H7 (cell line): ENCODE measurements around the gene B3GNT9. TPM values are rescaled to one million over a fixed set of nuclear protein-coding genes. Genes with fewer than 3 reads are reported as not detected.

Experiments used
- DNase-seq: peaks from one replicate; pipeline ENCODE4 v3.0.0; 2012
- H3K27me3 ChIP-seq: 2 replicates; pipeline ENCODE4 v1.6.0; 2011; ENCODE audit warnings: mild to moderate bottlenecking, low read length; ENCODE audit not compliant: control insufficient read depth, insufficient read depth
- H3K36me3 ChIP-seq: replicated peaks from 2 replicates; pipeline ENCODE4 v1.5.1; 2011; ENCODE audit warnings: low read length; ENCODE audit not compliant: control insufficient read depth, insufficient read depth
- H3K4me3 ChIP-seq: 2 replicates; pipeline ENCODE4 v1.5.1; 2011; ENCODE audit warnings: low read depth, mild to moderate bottlenecking, control low read depth, low read length, moderate library complexity; ENCODE audit not compliant: insufficient read depth
- total RNA-seq: library from RNA; depleted of rRNA; stranded (reverse); fragments of >200 nt; shearing (Covaris generic); gene quantifications from 2 replicates; pipeline ENCODE4 v1.2.3, GENCODE V29; 2014

The B3GNT9 gene
- total RNA-seq, 1 experiment from 2014 or later, result 8.7 TPM

DNA sequence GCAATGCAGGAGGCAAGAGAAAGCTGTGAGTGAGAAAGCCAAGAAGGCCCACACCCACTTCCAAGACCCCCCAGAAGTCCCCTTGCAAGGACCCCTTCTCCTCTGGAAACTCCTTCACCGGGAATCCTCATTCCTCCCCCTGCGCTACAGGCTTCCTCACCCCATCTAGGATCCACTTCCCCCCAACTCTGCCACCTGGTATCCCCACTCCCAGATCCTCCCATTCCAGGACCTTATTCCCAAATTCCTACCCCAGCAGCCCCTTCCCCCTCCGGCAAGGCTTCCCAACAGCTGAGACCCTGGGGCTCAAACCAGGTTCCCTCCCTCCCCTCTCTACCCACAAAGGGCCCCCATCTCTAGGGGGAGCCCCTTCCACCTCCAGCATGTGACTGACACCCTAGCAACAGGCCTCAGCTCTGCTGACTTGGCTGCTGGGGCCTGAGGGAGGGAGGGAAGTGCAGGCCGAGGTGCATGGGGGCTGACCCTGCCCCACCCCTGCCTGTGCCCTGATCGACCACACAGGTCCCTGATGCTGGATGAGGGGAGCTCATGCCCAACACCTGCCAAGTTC is 15.9 kb upstream of the B3GNT9 start:
- no peaks in the 10 kb centered on the region for H3K36me3 ChIP-seq
- peaks cover 91% of the 10 kb centered on the region for H3K27me3 ChIP-seq

GRCh38 chr16:67166110-67166547 is 15.3 kb upstream of the B3GNT9 start:
- Histone ChIP-seq H3K27me3 (peaks cover 91% of the 10 kb centered on the region), H3K4me3 (no peak overlapping the region), H3K36me3 (no peaks in the 10 kb centered on the region)
- peak; percentile 63 for DNase-seq

More for the DNA sequence above, 15.9 kb upstream of the B3GNT9 start:
- H3K4me3 ChIP-seq, result no peak overlapping the region
- no peak for DNase-seq

GRCh38 chr16:67165121-67166078 is 14.6 kb upstream of the B3GNT9 start:
- H3K4me3 ChIP-seq, result peak overlapping the region; percentile 33

DNA sequence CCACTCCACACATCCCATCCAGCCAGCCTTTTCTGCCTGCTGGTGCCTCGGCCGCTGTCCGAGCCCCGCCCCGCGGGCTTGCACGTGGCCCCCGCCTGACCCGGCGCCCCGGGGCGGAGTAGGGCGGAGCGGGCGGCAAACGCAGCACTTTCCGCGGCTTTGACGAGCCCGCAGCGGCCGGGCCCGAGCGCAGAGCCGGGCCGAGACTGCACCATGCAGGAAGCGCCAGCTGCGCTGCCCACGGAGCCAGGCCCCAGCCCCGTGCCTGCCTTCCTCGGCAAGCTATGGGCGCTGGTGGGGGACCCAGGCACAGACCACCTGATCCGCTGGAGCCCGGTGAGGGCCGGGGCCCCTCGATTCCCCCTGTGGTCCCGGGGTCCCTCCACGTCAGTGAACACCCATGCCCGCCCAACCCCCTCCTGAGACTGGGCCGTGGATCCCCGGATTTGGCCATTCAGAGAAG is 13.8 kb upstream of the B3GNT9 start, which contains the start of gene HSF4:
Gene HSF4 (plus strand): TSS at position 147 of the 463 bp plus-strand sequence. CDS start 67 bp downstream, at position 214.
- Histone ChIP-seq H3K36me3 (no peaks in the 10 kb centered on the region), H3K4me3 (peak within 1 kb of the TSS; percentile 43), H3K27me3 (peaks cover 99% of the 10 kb centered on the region)
- DNase-seq, result peak; percentile 90

More at GRCh38 chr16:67165121-67166078, 14.6 kb upstream of the B3GNT9 start:
- peak; percentile 81 for DNase-seq
- Histone ChIP-seq H3K36me3 (no peaks in the 10 kb centered on the region), H3K27me3 (peaks cover 93% of the 10 kb centered on the region)

DNA sequence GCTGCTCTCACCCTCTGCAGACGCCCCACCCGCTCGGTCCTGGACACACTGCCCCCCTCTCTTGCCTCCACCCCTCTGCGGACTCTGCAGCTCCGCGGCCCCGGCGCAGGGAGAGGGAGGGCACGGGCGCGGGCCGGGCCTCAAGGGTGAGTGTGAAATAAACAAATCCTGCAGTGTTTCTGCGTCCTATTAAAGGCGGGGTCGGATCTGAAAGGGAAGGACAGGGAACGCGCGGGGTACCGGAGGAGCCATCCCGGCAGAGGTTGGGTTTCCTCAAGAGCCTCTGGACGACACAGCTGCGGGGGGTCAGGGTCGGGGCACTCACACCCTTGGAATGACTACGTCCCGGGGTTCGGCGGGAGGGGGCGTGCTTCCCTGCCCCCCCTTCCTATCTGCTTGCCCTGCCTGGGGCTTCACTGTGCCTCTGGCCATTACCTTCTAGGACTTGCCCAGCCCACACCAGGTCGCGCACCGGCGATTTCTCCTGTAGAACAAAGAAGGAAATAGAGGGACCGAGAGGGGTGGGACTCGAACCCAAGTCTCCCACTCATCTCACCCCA is 13.3 kb upstream of the B3GNT9 start:
- peak; percentile 76 for DNase-seq
- Histone ChIP-seq H3K27me3 (peaks cover 99% of the 10 kb centered on the region), H3K36me3 (no peaks in the 10 kb centered on the region), H3K4me3 (peak overlapping the region; percentile 43)

GRCh38 chr16:67163164-67163998 is 12.6 kb upstream of the B3GNT9 start:
- Histone ChIP-seq H3K4me3 (peak overlapping the region; percentile 43), H3K27me3 (peaks cover 99% of the 10 kb centered on the region), H3K36me3 (no peaks in the 10 kb centered on the region)
- DNase-seq, result peak; percentile 84

DNA sequence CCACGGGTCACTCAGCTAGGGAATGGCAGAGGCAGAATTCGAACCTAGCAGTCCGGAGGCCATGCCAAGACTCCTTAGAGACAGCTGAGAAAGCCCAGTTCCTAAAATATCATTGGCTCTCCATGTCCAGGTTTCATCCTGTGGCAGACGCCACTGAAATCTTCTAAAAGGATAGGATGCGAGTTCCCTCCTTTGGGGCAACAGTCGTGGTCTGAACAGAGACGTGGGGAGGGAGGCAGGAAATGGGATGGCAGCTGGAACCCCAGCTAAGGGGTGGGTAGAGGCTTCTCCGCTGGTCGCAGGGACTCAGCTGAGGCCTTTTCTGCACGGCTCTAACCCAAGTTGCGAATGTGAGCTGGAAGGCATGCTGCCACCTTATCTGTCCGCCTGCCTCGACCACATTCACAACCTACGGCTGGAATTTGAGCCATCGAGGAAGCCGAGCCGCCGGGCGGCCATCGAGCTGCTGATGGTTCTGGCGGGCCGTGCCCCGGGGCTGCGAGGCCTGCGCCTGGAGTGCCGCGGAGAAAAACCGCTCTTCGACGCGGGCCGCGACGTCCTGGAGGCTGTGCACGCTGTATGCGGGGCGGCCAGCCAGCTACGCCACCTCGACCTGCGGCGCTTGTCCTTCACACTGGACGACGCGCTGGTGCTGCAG is 11.8 kb upstream of the B3GNT9 start:
- H3K27me3 ChIP-seq, result peaks cover 99% of the 10 kb centered on the region
- H3K36me3 ChIP-seq, result no peaks in the 10 kb centered on the region
- H3K4me3 ChIP-seq, result peak overlapping the region; percentile 43; the same call in 1 of the 2 replicates
- peak; percentile 77 for DNase-seq

DNA sequence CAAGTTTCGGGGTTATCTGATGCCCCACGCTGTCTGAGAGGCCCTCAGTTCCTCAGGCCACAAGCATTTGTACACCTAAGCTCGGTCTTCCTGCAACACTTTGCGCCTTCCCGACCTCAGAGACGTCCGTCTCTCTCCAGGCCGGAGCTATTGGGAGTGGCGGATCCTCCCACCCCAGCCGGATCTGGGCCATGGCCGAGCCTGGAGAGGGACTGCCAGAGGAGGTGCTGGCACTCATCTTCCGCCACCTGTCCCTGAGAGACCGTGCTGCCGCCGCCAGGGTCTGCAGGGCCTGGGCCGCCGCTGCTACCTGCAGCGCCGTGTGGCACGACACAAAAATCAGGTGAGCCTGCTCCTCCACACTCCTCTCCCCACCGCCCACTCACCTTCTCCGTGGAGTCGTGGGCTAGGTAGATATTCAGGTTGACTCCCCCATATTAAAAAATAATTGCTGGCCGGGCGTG is 10.8 kb upstream of the B3GNT9 start:
- Histone ChIP-seq H3K36me3 (no peaks in the 10 kb centered on the region), H3K4me3 (no peak overlapping the region), H3K27me3 (peaks cover 99% of the 10 kb centered on the region)
- peak; percentile 75 for DNase-seq

DNA sequence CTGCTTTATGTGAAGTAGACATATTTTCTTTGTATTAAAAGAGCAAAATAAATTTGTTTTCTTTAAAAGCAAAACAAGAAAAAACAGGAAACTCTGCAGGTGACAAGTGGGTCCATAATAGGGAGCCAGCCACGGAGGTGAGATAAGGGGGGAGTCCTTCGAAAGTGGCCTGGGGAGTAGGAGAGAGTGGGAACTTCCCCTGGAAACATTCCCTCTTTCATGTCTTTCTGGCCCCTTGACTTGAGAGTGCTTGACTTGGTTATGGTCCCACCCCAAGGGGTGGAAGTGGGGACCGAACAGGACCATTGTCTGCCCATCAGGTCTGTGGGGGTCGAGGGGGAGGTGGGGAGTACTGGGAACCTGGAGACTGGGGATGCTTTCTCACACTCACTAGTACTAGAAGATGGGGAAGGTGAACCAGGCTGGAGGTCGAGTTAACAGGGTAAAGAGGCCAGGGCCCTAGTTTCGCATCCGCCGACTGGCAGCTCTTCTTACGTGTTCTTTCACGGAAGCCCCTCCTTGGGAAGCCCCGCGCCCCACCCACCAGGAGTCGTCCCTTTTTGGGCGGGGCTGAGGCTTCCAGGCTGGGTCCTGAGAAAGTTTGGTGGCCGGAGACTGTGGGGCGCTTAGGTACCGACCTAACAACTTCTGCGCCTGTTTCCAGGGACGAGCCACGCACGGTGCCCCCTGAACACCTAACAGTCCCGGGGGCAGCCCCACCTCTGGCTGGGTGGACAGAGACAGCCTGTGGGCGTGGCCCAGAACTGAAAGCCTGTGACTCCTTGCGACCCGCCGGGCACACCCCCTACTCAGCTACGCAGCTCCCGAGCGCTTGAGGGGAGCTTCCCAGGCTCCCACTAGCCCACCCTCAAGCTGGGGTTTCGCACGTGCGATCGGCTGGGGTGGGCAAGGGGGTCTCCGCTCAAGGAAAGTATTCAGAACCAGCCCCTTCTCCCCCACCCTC is 8.1 kb upstream of the B3GNT9 start:
- H3K27me3 ChIP-seq, result peaks cover 99% of the 10 kb centered on the region
- no peaks in the 10 kb centered on the region for H3K36me3 ChIP-seq
- H3K4me3 ChIP-seq, result peak overlapping the region; percentile 58
- peak; percentile 78 for DNase-seq

DNA sequence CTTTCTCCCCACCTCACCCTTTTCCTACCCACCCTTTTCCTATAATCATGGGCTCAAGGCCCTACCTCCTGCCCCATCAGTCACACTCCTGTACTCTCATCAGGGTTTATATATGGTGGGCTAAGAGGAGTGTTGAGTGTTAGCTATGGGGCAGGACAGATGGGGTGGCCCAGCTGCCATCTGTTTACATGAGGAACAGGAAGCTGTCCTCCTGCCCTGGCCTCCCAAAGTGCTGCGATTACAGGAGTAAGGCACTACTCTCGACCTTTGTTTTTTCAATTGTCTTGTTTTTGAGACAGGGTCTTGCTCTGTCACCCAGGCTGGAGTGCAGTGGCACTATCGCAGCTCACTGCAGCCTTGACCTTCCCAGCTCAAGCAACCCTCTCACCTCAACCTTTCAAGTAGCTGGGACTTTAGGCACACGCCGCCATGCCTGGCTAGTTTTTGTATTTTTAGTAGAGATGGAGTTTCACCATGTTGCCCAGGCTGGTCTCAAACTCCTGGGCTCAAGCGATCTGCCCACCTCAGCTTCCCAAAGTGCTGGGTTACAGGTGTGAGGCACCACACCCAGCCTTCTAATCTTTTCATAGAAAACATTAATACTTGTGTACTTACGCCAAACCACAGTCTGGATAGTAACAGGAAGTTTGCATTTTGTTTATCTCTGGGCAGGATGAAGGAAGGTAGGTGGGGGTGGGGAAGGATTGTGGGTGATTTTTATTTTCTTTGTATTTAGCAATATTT is 7.3 kb upstream of the B3GNT9 start:
- H3K36me3 ChIP-seq, result no peaks in the 10 kb centered on the region
- DNase-seq, result no peak
- H3K4me3 ChIP-seq, result no peak overlapping the region
- H3K27me3 ChIP-seq, result peaks cover 99% of the 10 kb centered on the region

- Histone ChIP-seq H3K36me3 (no peaks in the 10 kb centered on the region), H3K27me3 (peaks cover 99% of the 10 kb centered on the region), H3K4me3 (no peak overlapping the region)
- DNase-seq, result no peak
Observed at GRCh38 chr16:67157106-67157748, 6.4 kb upstream of the B3GNT9 start.
